Measurements from ENCODE around the gene ELMO1.

The ELMO1 gene

GRCh38 chr7:36925207-36925606 lies 523.5 kb downstream of the ELMO1 start:
- DNase-seq (no peak), ATAC-seq (ENCODE audit: insufficient read depth, low read depth) (no peak)
- Histone ChIP-seq H4K20me1 (ENCODE audit: insufficient read depth, low read length) (no peaks in the 10 kb centered on the region), H3K36me3 (ENCODE audit: insufficient read depth, low read length) (no peaks in the 10 kb centered on the region), H3K27me3 (ENCODE audit: insufficient read depth, low read length, poor library complexity) (no peaks in the 10 kb centered on the region), H3K4me2 (ENCODE audit: insufficient read depth, low read length) (no peak overlapping the region), H3K9me3 (ENCODE audit: insufficient read depth, low read length, severe bottlenecking) (no peaks in the 10 kb centered on the region), H3K9ac (ENCODE audit: low read depth, low read length) (no peak overlapping the region), H3K4me3 (ENCODE audit: low read depth in 1 of 2, low read length in 2 of 2) (no peak overlapping the region), H3K27ac (ENCODE audit: low read length) (no peak overlapping the region), H3K4me1 (ENCODE audit: insufficient read depth, low read length) (no peaks in the 10 kb centered on the region), H2AFZ (ENCODE audit: low read depth, low read length) (no peak overlapping the region), H3K79me2 (ENCODE audit: insufficient read depth, low read length) (no peaks in the 10 kb centered on the region)
- no peak for TF ChIP-seq CTCF (IDR thresholded peaks at IDR 0.05; ENCODE audit: borderline replicate concordance, extremely low read depth, low read length, poor library complexity, severe bottlenecking)
- no peak for TF ChIP-seq EZH2 (IDR thresholded peaks at IDR 0.05; ENCODE audit: borderline replicate concordance, low read depth, low read length, severe bottlenecking)

GRCh38 chr7:36923943-36924436 lies 524.7 kb downstream of the ELMO1 start:
- Histone ChIP-seq H3K79me2 (ENCODE audit: insufficient read depth, low read length) (no peaks in the 10 kb centered on the region), H3K4me2 (ENCODE audit: insufficient read depth, low read length) (no peak overlapping the region), H2AFZ (ENCODE audit: low read depth, low read length) (no peak overlapping the region), H3K36me3 (ENCODE audit: insufficient read depth, low read length) (no peaks in the 10 kb centered on the region), H3K27ac (ENCODE audit: low read length) (no peak overlapping the region), H3K4me3 (ENCODE audit: low read depth in 1 of 2, low read length in 2 of 2) (no peak overlapping the region), H3K9me3 (ENCODE audit: insufficient read depth, low read length, severe bottlenecking) (no peaks in the 10 kb centered on the region), H3K27me3 (ENCODE audit: insufficient read depth, low read length, poor library complexity) (no peaks in the 10 kb centered on the region), H3K9ac (ENCODE audit: low read depth, low read length) (no peak overlapping the region), H4K20me1 (ENCODE audit: insufficient read depth, low read length) (no peaks in the 10 kb centered on the region), H3K4me1 (ENCODE audit: insufficient read depth, low read length) (no peaks in the 10 kb centered on the region)
- DNase-seq (no peak), ATAC-seq (ENCODE audit: insufficient read depth, low read depth) (no peak)
- TF ChIP-seq CTCF (IDR thresholded peaks at IDR 0.05; ENCODE audit: borderline replicate concordance, extremely low read depth, low read length, poor library complexity, severe bottlenecking) (no peak), EZH2 (IDR thresholded peaks at IDR 0.05; ENCODE audit: borderline replicate concordance, low read depth, low read length, severe bottlenecking) (no peak)

GRCh38 chr7:36923185-36923584 lies 525.5 kb downstream of the ELMO1 start:
- Histone ChIP-seq H3K79me2 (ENCODE audit: insufficient read depth, low read length) (no peaks in the 10 kb centered on the region), H2AFZ (ENCODE audit: low read depth, low read length) (no peak overlapping the region), H3K4me2 (ENCODE audit: insufficient read depth, low read length) (no peak overlapping the region)

More at GRCh38 chr7:36923185-36923584, 525.5 kb downstream of the ELMO1 start:
- DNase-seq (no peak), ATAC-seq (ENCODE audit: insufficient read depth, low read depth) (no peak)
- Histone ChIP-seq H3K4me1 (ENCODE audit: insufficient read depth, low read length) (no peaks in the 10 kb centered on the region), H3K27ac (ENCODE audit: low read length) (no peak overlapping the region), H3K36me3 (ENCODE audit: insufficient read depth, low read length) (no peaks in the 10 kb centered on the region), H3K4me3 (ENCODE audit: low read depth in 1 of 2, low read length in 2 of 2) (no peak overlapping the region), H3K9me3 (ENCODE audit: insufficient read depth, low read length, severe bottlenecking) (no peaks in the 10 kb centered on the region), H3K27me3 (ENCODE audit: insufficient read depth, low read length, poor library complexity) (no peaks in the 10 kb centered on the region), H4K20me1 (ENCODE audit: insufficient read depth, low read length) (no peaks in the 10 kb centered on the region), H3K9ac (ENCODE audit: low read depth, low read length) (no peak overlapping the region)
- TF ChIP-seq EZH2 (IDR thresholded peaks at IDR 0.05; ENCODE audit: borderline replicate concordance, low read depth, low read length, severe bottlenecking) (no peak), CTCF (IDR thresholded peaks at IDR 0.05; ENCODE audit: borderline replicate concordance, extremely low read depth, low read length, poor library complexity, severe bottlenecking) (no peak)

Data from DND-41 (cell line).